HG03439 (cell line): ENCODE results near the gene BANP.
"Not testable (repeated sequence)": the region's sequence is repeated elsewhere in the genome, so short reads cannot be mapped to it uniquely, and the experiment has no call there.

Experiments used
- ATAC-seq: cut with Tn5 transposase; IDR thresholded peaks from one replicate; pipeline ENCODE4 v1.9.1; 2021; ENCODE audit warnings: mild to moderate bottlenecking, moderate library complexity; ENCODE audit not compliant: unreplicated experiment

BANP gene

GRCh38 chr16:87965417-87965816 is 14.2 kb downstream of the BANP start:
- no peak for ATAC-seq

- ATAC-seq: no peak
These were observed 14.9 kb downstream of the BANP start for GRCh38 chr16:87966064-87966645.

- no peak for ATAC-seq
These were observed 15.5 kb downstream of the BANP start for GRCh38 chr16:87966685-87967185.

- no peak for ATAC-seq
These were observed 17.3 kb downstream of the BANP start for GRCh38 chr16:87968541-87968940.

DNA sequence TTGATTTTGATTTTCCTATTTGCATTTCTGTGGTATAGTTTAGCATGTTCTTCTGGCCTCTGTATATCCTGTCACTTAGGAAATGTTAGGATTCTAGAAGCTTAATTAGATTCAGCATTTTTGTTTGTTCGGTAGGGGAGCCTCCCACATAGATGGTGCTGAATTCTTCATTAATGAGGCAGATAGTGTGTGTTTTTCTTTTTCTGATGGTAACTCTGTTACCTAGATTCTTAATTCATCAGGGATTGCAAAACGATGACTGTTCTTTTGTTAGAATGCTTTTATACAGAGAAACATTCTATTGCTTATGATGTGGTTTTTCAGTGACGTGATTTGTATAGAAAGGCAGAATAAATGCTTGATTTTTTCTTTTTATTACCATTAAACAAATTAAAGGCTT is 19.0 kb downstream of the BANP start:
- no peak for ATAC-seq

DNA sequence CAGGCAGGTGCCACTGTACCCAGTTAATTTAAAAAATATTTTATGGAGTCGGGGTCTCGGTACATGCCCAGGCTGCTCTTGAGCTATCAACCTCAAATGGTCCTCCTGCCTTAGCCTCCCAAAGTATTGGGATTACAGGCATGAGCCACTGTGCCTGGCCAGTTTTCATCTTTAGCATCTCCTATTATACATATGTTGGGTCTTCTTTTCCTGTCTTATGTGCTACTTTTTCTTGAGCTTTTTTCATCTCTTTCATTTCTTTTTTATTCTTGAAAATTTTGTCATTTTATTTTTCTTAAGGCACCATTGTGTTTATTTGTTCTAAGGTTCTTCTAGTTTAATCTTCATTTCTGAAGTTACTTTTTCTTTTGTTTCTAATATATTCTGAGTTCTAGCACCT is 20.7 kb downstream of the BANP start:
- no peak for ATAC-seq

- no peak for ATAC-seq
These were observed 22.5 kb downstream of the BANP start for GRCh38 chr16:87973717-87974116.

GRCh38 chr16:87974178-87974577 is 22.9 kb downstream of the BANP start:
- ATAC-seq: no peak

DNA sequence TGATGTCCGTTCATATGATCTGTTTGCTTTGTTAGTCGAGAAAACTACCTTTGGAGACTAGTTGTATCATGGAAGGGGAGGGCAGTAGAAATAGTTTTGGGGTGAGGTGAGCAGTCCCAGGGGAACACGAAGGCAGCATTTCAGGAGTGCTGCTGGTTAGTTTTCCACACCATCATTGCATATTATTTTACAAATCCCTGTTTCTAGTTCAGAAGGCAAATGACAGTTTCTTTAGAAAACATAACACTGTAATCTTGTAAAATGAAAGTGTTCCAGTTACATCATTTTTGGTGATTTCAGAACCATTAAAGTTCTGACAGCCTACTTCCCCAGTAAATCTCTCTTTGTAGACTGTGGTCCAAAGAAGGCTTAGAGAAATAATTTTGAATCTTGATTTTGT is 25.4 kb downstream of the BANP start:
- ATAC-seq: no peak

DNA sequence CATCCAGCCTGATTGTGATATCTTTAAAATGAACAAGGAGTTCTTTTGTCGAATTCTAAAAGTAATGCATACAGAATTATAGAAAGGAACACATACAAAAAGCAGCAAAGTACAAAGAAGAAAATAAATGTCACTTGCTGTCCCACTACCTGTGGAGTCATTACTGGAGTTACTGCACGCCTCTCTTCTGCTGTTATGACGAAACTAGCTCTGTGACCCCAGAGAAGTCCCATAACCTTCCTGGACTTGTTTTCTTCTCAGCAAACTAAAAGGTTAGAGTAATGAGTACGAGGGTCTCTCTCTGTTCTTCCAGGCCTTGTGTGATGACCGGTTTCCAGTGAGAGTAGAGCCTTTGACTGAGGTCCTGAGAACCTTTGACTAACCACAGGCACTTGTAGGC is 26.9 kb downstream of the BANP start:
- no peak for ATAC-seq

GRCh38 chr16:87979352-87979751 is 28.1 kb downstream of the BANP start:
- no peak for ATAC-seq

- ATAC-seq: not testable (repeated sequence)
These were observed 28.8 kb downstream of the BANP start for GRCh38 chr16:87979911-87980630.

DNA sequence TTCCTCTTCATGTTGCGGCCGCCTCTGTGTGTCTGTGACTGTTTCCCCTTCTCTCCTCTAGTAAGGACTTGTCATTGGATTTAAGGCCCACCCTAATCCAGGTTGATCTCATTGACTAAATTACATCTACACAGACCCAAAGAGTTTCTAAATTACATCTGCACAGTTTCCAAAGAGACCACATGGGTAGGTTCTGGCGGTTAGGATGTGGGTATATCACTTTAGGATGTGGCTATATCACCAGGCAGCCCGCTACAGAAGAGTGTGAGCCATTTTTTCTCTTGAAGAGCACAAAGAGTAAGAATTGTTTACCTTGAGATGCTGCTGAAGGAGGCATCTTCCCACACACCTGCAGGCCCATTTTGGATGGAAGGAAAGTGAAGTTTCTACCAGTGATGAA is 30.1 kb downstream of the BANP start:
- ATAC-seq: not testable (repeated sequence)

- no peak for ATAC-seq
These were observed 31.4 kb downstream of the BANP start for GRCh38 chr16:87982581-87983041.

DNA sequence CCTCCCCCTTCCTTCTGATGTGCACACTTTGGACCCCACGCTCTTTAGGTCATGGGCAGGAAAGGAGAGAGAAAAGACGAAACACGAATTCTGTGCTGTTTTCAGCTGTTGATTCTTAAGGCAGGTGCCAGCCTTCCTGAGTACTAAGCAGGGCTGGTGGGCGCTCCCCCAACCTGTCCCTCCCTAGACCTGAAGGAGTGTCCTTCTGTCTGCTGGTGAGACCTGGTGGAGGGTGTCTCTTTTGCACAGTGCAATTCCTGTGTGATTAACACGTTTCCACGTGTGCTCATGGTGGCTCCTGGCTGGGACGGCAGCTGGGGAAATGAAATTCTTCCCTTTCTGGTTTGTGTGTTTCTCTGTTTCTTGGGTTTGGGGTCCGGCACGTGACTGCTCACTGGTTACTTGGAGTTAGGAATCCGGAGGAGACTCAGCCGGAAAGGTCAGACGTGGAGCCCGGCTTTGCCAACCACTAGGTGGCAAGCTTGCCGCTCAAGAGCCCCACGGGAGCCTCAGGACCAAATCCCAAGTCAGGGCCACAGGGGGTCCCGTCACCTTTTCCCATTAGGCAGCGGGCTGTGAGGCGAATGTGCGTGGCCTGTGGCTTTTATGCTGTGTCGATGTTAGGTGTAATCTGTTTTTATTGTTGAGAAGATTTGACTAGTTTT is 32.0 kb downstream of the BANP start:
- ATAC-seq: not testable (repeated sequence)

DNA sequence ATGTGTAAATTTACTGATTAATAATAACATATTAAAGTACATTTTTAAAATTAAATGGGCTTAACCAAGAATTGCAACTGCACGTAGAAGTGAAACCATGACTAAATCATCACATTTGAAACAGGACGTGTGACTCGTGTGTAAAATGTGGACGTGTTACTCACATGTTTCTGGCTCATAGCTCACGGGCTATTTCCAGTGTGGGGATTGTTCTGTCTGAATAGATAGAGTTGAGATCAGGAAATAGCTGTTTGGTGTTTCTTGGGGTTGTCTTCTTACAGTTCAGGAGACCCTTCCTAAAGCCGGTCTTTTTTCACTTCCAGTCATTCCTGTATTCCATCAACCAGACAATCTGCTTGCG is 32.5 kb downstream of the BANP start:
- ATAC-seq: not testable (repeated sequence)

- ATAC-seq: not testable (repeated sequence)
These were observed 32.9 kb downstream of the BANP start for GRCh38 chr16:87984180-87984579.

DNA sequence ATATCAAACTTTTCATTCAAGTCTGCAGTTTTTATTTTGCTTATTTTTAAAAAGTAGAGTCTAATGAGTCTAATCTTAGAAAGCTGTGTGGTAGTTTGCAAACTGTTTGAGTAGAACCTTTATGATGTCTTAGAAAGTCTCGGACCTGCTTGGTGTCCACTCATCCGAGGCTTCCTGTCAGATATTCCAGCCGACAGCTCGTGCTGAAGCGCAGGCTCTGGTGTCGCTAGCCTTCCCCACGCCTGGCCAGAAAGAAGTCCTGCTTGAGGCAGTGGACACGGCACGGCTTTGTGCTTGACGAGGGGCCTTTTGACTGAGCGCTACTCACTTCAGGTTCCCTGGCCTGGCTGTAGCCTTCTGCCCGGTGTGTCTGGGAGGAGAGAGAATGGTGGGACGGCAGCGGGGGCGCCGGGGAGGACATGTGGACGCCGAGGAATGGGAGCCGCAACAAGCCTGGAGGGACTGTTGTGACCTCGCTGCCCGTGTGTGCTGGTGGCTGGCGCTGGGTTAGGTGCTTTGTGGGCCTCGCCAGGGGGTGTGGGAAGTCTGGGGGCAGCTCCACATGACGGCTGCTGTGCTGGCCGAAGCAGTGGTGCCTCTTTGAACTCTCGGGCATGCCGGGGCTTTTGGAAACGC is 33.5 kb downstream of the BANP start:
- no peak for ATAC-seq

- ATAC-seq: not testable (repeated sequence)
These were observed 34.3 kb downstream of the BANP start for GRCh38 chr16:87985493-87985892.

GRCh38 chr16:87986361-87986849 is 35.2 kb downstream of the BANP start:
- ATAC-seq: not testable (repeated sequence)

DNA sequence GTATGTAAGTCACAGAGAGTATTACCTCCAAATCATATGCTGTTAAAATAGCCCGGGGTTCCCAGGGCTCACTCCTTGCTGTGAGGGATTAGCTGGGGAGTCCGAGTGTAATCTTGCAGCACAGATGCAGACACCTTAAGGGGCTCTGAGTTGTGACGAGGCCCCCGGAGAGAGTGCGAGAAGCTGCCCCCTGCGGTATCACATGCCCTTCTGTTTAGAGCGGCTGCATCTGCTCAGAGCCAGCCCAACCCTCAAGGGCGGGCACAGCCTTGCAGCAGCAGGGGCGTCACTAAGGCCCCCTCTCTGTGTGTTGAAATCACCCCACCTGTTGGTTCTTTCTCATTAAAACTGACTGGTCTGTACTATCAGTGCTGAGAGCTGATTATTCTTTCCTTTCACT is 37.4 kb downstream of the BANP start:
- not testable (repeated sequence) for ATAC-seq
